ENCODE measurements around the gene NDUFAF8. TPM values are rescaled to one million over a fixed set of nuclear protein-coding genes. Genes with fewer than 3 reads are reported as not detected.
A peak's percentile ranks its signal among the peaks of the same experiment; 100 is the strongest.

NDUFAF8 gene
- total RNA-seq, 2 donors from 2014 or later = 33.4 to 68.0 TPM

DNA sequence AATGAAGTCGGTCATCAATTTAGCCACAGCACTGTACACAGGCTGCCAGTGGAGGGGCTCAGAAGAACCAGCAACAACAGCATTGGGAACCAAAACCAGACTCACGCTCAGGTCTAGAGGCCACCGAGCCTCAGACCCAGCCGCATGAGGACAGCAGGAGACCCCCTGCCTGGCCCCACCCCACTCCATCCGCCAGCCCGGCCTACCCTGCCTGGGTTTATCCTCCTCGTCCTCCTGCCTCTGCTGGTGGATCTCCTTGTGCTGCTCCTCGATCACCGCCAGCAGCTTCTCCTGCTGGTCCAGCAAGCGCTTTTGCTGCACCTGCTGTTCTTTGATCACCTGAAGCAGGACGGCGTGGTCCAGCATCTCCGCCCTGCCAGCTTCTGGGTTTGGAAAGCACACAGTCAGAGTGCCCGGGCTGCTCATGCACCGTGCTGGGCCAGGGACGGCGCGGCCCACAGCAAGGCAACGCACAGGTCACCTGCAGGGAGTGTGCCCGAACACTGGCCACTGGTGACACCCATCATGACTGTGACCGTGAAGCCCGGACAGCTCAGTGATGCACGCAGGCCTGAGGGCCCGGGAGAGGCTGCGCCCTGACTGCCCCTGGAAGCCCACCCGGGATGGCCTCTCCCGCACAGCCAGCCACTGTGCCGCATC is 7.7 kb downstream of the NDUFAF8 start:
- no peaks in the 10 kb centered on the region for H3K9me3 Mint-ChIP-seq
- H3K4me3 Mint-ChIP-seq = no peak overlapping the region
- no peaks in the 10 kb centered on the region for H3K27me3 Mint-ChIP-seq
- H3K36me3 Mint-ChIP-seq (ENCODE audit: low read depth) = peaks cover 32% of the 10 kb centered on the region
- H3K4me1 Mint-ChIP-seq = peaks cover 6% of the 10 kb centered on the region
- H3K27ac Mint-ChIP-seq = no peak overlapping the region
- no peak for ATAC-seq (replicated peaks)

DNA sequence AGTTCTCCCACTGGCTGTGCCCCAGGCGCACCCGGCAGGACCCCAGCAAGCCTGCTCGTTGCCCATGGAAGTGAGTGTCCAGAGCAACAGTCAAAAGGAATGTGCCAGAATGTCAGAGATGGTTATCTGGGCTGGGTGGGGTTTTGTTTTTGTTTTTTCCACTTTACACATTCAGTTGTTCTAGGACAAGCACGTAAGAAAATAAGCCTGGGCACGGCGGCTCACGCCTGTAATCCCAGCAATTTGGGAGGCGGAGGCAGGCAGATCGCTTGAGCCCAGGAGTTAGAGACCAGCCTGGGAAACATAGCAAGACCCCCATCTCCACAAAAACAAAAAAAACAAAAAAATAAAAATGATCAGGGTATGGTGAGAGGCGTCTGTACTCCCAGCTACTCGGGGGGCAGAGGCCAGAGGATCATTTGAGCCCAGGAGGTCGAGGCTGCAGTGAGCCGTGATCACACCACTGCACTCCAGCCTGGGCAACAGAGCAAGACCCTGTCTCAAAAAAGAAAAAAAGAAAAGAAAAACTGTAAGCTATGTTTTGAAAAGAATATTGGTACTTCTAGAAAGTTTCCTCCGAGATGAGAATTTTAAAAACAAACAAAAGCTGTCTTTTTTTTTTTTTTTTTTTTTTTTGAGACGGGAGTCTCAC is 8.3 kb downstream of the NDUFAF8 start:
- no peak for ATAC-seq (replicated peaks)
- no peak overlapping the region for H3K4me3 Mint-ChIP-seq
- no peaks in the 10 kb centered on the region for H3K9me3 Mint-ChIP-seq
- peaks cover 6% of the 10 kb centered on the region for H3K4me1 Mint-ChIP-seq
- no peaks in the 10 kb centered on the region for H3K27me3 Mint-ChIP-seq
- no peak overlapping the region for H3K27ac Mint-ChIP-seq
- H3K36me3 Mint-ChIP-seq (ENCODE audit: low read depth) = peaks cover 30% of the 10 kb centered on the region

DNA sequence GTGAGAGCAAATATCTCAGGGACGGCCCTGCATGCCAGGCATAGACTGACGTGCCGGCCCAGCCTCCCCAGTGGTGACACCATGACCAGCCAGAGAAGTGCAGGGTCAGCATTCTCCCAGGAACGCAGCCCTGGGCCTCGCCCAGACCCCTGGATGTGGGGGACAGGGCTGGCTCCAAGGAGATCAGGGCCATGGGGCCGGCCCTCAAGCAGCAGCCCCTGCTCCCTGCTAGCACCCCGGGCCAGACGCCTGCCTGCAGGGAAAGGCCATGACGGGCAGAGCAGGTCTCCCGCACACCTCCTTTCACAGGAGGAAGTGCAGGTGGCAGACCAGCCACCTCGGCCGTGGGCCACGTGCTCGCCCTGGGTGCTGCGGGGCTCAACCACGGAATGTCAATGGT is 9.5 kb downstream of the NDUFAF8 start:
- no peak for ATAC-seq (replicated peaks)
- Mint-ChIP-seq H3K27ac (no peak overlapping the region), H3K4me1 (peaks cover 13% of the 10 kb centered on the region), H3K36me3 (ENCODE audit: low read depth) (peaks cover 40% of the 10 kb centered on the region), H3K27me3 (no peaks in the 10 kb centered on the region), H3K4me3 (no peak overlapping the region), H3K9me3 (no peaks in the 10 kb centered on the region)

DNA sequence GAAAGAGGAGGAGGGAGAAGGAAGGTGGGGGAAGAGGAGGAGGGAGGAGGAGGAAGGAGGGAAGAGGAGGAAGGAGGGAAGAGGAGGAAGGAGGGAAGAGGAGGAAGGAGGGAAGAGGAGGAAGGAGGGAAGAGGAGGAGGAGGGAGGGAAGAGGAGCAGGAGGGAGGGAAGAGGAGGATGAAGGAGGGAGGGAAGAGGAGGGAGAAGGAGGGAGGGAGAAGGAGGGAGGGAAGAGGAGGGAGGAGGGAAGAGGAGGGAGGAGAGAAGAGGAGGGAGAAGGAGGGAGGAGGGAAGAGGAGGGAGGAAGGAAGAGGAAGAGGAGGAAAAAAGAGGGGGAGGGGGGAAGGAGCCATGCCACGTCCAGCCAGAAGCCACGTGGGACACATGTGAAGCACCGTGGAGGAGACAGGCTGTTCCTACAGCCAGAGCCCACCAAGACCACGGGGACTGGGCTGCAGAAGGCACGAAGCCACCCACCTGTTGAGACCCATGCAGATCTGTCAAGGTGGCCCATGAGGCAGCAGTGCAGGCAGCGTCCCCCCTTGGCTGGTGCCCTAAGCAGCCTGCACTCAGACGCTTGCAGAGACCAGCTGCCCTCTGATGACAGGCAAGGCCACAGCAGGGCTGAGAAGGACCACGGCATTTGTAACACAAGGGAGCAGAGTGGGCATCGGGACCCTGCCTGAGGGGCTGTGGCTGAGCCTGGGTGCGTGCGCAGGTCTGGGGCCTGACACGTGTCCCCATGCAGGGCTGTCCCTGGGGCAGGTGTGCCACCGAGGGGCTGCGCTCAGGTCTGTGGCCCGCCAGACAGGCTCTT is 10.3 kb downstream of the NDUFAF8 start:
- Mint-ChIP-seq H3K9me3 (no peaks in the 10 kb centered on the region), H3K36me3 (ENCODE audit: low read depth) (peaks cover 40% of the 10 kb centered on the region), H3K4me1 (peaks cover 18% of the 10 kb centered on the region), H3K27me3 (no peaks in the 10 kb centered on the region), H3K4me3 (no peak overlapping the region), H3K27ac (no peak overlapping the region)
- no peak for ATAC-seq (replicated peaks)

DNA sequence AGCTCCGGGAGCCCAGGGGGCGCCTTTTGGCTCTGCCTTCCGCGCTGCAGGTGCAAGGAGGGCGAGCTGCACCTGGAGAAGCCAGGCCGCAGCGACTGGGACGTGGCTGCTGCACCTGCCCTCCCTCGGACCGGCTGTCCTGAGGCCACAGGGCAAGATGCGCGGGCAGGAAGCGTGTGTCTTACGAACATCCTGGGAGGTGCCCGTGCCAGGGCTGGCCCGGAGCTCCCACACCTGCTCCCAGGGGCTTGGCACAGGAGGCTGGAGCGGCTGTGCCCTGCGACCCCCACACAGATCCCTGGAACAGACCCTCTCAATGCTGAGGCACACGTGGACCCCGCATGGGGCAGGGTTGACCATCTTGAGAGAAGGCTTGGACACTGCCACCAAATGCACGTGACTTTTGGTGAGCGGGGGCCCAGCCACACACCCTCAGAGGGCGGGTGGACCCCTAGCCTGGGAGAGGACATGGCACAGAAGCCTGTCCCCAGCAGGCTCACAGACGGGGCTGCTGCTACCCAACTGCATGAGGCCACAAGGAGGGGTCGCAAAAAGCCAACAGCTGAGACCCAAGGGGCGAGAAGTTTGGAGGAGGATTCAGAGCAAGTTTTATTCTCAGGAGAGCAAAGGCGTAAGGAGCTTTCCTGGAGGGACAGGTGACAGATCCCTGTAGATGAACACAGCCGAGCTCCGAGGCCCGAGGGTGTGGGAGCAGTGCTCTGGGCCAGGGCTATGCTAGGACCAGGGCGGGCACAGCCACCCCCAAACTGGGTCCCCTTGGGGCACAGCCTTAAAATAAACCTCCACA is 11.4 kb downstream of the NDUFAF8 start:
- H3K36me3 Mint-ChIP-seq (ENCODE audit: low read depth) = peaks cover 31% of the 10 kb centered on the region
- no peak for ATAC-seq (replicated peaks)

DNA sequence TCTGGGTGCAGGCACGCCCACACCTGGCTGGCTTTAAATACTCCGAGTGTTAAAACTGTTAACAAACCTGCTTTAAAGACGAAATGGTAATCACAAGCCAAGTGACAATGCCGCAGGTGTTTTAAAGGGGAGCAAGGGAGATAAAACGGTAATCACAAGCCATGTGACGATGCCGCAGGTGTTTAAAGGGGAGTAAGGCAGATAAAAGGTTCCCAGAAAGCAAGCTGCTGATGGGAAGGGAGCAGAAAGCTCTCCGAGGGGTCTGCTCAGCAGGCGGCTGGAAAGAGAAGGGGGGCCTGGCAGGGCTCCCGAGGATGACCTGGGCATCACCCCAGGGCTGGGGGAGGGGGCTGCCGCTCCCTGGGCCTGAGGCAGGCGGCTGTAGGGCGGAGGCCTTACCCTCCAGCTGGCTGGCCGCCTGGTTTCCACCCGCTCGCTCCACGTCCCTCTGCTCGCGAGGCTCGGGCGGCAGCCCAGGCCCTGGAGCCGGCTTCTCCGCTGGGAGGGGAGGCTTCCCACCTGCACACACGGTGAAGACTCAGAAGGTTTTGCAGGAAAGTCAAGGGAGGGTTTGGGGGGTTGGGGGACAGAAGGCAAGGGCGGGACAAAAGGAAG is 12.1 kb downstream of the NDUFAF8 start:
- ATAC-seq (replicated peaks) = no peak
- Mint-ChIP-seq H3K4me1 (peaks cover 12% of the 10 kb centered on the region), H3K27ac (no peak overlapping the region), H3K4me3 (no peak overlapping the region), H3K36me3 (ENCODE audit: low read depth) (peaks cover 31% of the 10 kb centered on the region), H3K9me3 (no peaks in the 10 kb centered on the region), H3K27me3 (no peaks in the 10 kb centered on the region)

More for the DNA sequence above, 11.4 kb downstream of the NDUFAF8 start:
- H3K4me1 Mint-ChIP-seq = peaks cover 12% of the 10 kb centered on the region
- no peak overlapping the region for H3K4me3 Mint-ChIP-seq
- no peaks in the 10 kb centered on the region for H3K9me3 Mint-ChIP-seq
- no peaks in the 10 kb centered on the region for H3K27me3 Mint-ChIP-seq
- H3K27ac Mint-ChIP-seq = no peak overlapping the region

DNA sequence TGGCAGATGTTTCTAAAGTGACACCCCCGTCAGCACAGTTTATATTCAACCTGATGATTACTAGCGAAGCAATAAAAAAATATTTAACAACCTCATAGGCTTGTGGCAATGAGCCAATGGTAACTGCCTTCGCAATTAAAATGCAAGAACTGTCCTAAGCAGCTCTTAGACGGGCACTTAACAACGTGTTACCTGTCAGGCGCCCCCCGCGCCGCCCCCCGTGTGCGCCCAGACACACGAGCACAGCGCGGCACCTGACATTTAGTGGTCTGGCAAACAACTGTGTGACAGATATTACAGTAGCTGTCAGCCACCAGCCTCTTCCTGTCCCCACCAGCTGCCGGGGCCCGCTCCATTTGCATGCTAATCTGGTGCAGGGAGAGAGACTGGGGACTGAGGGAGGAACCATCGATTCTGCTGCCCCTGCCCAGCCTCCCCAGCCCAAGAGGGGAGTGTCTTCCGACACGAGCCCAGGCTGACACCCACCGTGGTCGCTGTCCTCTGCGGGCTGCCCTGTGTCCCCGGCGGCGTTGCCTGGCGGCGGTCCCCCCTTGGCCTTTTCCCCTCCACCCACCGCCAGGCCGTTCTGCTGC is 12.7 kb downstream of the NDUFAF8 start:
- ATAC-seq (replicated peaks) = no peak
- no peak overlapping the region for H3K27ac Mint-ChIP-seq
- H3K36me3 Mint-ChIP-seq (ENCODE audit: low read depth) = peaks cover 31% of the 10 kb centered on the region
- H3K4me3 Mint-ChIP-seq = no peak overlapping the region
- H3K27me3 Mint-ChIP-seq = no peaks in the 10 kb centered on the region
- peaks cover 12% of the 10 kb centered on the region for H3K4me1 Mint-ChIP-seq
- H3K9me3 Mint-ChIP-seq = no peaks in the 10 kb centered on the region

DNA sequence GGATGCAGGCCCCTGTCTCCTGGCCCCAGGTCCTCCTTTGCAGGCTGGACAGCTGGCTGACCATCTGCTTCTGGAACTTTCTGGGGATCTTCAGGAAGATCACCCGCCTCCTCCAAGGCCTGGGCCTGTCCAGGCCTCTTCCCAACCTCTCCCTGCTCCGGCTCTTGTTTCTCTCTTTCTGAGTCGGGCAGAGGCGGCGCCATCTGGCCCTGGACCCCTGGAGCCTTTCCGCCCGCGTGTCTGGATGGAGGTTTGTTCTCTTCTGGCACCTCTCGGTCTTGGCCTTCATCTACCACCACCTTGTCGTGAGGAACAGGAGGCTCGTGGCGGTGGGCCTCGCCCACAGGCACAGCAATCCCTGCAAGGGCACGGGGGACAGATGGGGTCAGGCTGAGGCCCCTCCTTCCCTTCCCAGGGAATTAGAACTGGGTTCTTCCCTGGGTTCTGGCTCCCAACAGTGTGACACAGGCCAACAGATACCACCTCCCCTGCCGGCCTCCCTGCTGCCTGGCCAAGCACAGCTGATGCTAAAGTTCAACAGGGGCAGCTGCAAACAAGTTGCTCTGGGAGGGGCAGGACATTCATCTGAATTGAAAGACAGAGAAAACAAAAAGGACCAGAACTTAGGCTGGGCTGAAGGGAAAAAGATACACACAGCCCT is 13.3 kb downstream of the NDUFAF8 start:
- Mint-ChIP-seq H3K27me3 (no peaks in the 10 kb centered on the region), H3K4me3 (no peak overlapping the region), H3K9me3 (no peaks in the 10 kb centered on the region), H3K27ac (no peak overlapping the region), H3K4me1 (peaks cover 12% of the 10 kb centered on the region), H3K36me3 (ENCODE audit: low read depth) (peaks cover 31% of the 10 kb centered on the region)
- no peak for ATAC-seq (replicated peaks)

DNA sequence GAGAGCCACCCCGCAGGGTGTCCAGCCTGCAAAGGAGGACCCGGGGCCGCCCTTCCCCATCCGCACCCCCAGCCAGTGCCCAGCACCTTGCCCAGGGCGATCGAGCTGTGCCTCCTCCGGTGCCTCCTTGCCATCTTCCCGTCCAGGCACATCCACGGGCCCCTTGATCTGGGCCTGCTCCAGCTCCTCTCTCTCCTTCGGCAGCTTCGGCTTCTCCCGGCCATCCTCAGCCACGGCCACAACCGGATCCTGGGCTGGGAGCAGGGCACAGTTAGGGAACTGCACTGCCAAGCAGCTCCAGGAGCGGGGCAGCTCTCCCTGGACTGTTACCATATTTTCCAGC is 13.8 kb downstream of the NDUFAF8 start:
- Mint-ChIP-seq H3K36me3 (ENCODE audit: low read depth) (peaks cover 31% of the 10 kb centered on the region), H3K4me1 (peaks cover 12% of the 10 kb centered on the region), H3K27ac (no peak overlapping the region), H3K27me3 (no peaks in the 10 kb centered on the region), H3K4me3 (no peak overlapping the region), H3K9me3 (no peaks in the 10 kb centered on the region)
- no peak for ATAC-seq (replicated peaks)

DNA sequence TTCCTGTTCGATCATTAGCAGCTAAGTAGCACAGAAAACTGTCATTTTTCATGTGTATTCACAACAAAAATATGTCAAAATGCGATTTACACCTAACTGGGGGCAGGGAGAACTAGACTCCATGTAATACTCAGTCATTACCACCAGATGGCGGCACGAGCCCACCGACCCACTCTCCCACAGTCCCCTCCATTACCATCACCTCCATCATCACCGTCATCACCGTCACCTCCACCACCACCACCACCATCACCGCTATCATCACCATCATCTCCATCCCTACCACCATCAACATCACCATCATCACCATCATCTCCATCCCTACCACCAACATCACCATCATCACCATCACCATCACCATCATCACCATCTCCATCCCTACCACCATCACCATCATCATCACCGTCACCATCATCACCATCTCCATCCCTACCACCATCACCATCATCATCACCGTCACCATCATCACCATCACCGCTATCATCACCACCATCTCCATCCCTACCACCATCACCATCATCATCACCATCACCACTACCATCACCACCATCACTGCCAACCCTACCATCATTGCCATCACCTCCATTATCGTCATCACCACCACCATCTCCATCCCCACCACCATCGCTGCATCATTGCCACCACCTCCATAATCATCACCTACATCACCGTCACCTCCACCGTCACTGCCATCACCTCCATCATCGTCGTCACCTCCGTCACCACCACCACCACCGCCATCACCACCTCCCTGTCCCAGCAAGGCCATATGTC is 14.4 kb downstream of the NDUFAF8 start:
- Mint-ChIP-seq H3K4me3 (no peak overlapping the region), H3K4me1 (peaks cover 12% of the 10 kb centered on the region), H3K36me3 (ENCODE audit: low read depth) (peaks cover 31% of the 10 kb centered on the region), H3K27ac (no peak overlapping the region), H3K9me3 (no peaks in the 10 kb centered on the region), H3K27me3 (no peaks in the 10 kb centered on the region)
- ATAC-seq (replicated peaks) = peak; percentile 80

DNA sequence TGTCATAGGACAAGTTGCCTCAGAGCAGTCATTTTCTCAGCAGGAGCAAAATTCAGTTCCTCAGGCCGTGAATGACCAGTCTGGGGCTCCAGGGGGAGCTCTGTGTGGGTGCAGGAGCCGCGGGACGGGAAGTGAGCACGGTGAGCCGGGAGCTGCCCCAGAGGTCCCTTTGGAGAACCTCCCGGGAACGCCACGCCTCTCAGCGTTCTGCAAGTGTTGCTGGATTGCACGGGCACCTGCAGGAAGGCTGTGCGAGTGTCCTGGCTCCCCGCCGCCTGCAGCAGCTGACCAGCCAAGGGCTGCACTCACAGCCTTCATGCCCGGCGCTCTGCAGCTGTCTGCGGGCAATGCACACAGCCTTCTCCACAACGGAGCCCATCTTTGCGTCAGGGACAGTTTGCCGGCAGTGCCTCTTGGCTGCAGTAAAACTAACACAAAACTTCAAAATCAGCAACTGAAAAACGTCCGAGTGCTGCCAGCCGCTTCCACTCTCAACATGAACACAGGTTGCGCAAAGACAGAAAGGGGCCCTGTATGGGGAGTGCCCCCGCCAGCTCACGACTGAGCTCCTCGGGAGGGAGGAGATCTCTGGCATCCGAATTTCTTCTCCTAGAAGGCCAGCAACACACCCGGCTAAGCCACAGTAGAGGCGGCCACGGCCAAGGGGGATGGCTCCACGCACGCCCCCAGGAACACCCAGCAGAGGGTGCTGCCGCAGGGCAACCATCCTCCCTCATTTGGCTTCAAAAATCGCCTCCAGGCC is 16.0 kb downstream of the NDUFAF8 start:
- H3K27me3 Mint-ChIP-seq = no peaks in the 10 kb centered on the region
- peaks cover 31% of the 10 kb centered on the region for H3K36me3 Mint-ChIP-seq (ENCODE audit: low read depth)
- no peak overlapping the region for H3K27ac Mint-ChIP-seq
- no peak overlapping the region for H3K4me3 Mint-ChIP-seq
- ATAC-seq (replicated peaks) = no peak
- no peaks in the 10 kb centered on the region for H3K9me3 Mint-ChIP-seq
- peaks cover 12% of the 10 kb centered on the region for H3K4me1 Mint-ChIP-seq

DNA sequence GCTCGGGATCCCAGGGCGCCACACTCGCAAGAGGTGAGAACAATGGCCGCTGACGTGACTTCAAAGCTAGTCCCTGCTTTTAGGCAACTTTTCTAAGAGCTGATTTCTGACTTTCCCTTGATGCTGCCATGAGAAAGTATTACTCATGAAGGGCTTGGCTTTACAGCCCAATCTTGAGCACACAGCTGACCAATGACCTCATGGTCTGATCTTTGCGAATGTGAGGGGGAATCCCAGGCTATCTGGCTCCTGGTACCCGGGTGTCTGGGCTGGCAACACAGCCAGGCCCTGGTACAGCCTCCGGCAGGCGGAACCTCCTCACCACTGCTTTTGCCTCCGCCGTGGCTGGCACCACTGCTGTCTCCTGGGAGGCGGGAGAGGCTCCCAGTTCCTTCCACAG is 17.5 kb downstream of the NDUFAF8 start:
- H3K27ac Mint-ChIP-seq = no peak overlapping the region
- peaks cover 12% of the 10 kb centered on the region for H3K4me1 Mint-ChIP-seq
- no peak overlapping the region for H3K4me3 Mint-ChIP-seq
- no peak for ATAC-seq (replicated peaks)
- H3K27me3 Mint-ChIP-seq = no peaks in the 10 kb centered on the region
- H3K9me3 Mint-ChIP-seq = no peaks in the 10 kb centered on the region
- peaks cover 21% of the 10 kb centered on the region for H3K36me3 Mint-ChIP-seq (ENCODE audit: low read depth)

Data from activated T-helper 17 cell treated with anti-CD3 and anti-CD28 coated beads, Interleukin-2, amount 50 U/mL, for 72 hours (primary cell).